Measurements from ENCODE around the gene FGB.

- TF ChIP-seq, protein P1, sequence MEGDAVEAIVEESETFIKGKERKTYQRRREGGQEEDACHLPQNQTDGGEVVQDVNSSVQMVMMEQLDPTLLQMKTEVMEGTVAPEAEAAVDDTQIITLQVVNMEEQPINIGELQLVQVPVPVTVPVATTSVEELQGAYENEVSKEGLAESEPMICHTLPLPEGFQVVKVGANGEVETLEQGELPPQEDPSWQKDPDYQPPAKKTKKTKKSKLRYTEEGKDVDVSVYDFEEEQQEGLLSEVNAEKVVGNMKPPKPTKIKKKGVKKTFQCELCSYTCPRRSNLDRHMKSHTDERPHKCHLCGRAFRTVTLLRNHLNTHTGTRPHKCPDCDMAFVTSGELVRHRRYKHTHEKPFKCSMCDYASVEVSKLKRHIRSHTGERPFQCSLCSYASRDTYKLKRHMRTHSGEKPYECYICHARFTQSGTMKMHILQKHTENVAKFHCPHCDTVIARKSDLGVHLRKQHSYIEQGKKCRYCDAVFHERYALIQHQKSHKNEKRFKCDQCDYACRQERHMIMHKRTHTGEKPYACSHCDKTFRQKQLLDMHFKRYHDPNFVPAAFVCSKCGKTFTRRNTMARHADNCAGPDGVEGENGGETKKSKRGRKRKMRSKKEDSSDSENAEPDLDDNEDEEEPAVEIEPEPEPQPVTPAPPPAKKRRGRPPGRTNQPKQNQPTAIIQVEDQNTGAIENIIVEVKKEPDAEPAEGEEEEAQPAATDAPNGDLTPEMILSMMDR (conservative IDR thresholded peaks at IDR 0.05 in 1 of 2, IDR thresholded peaks at IDR 0.05 in 1 of 2; ENCODE audit: extremely low read depth in 1 of 2, insufficient read depth in 1 of 2, low read depth in 1 of 2, low read length in 2 of 2) = no peak
- no peak for TF ChIP-seq EZH2 (IDR thresholded peaks at IDR 0.05; ENCODE audit: borderline replicate concordance, low read length)
These were observed 49.9 kb downstream of the FGB start, which contains the start of gene FGG for GRCh38 chr4:154612472-154613414.

Measured in mammary epithelial cell (primary cell).